ENCODE results near the gene ZNF566. TPM values are rescaled to one million over a fixed set of nuclear protein-coding genes. Genes with fewer than 3 reads are reported as not detected.

Gene ZNF566
- total and polyA plus RNA-seq, 2 of the 13 experiments (the other 11 are each of a cell fraction or from before 2014, with no cell fraction given), result 4.8 to 13.7 TPM

GRCh38 chr19:36489118-36489919 is at the start of gene ZNF566 (continued):
- TF ChIP-seq E2F2 (CRISPR knock-in tag; IDR thresholded peaks at IDR 0.05; ENCODE audit: borderline replicate concordance) (no peak), ZNF546 (CRISPR knock-in tag; conservative IDR thresholded peaks at IDR 0.05) (no peak), ZNF431 (CRISPR knock-in tag; IDR thresholded peaks at IDR 0.05; ENCODE audit: borderline replicate concordance, low read depth) (0 out of 2 replicates have a peak, but pooled peaks have one; percentile 25), ATRX (CRISPR knock-in tag; IDR thresholded peaks at IDR 0.05; ENCODE audit: borderline replicate concordance) (0 out of 2 replicates have a peak, but pooled peaks have one; percentile 22), ATM (IDR thresholded peaks at IDR 0.05; ENCODE audit: borderline replicate concordance) (no peak), CENPX (CRISPR knock-in tag; IDR thresholded peaks at IDR 0.05) (no peak), FOXJ3 (CRISPR knock-in tag; IDR thresholded peaks at IDR 0.05; ENCODE audit: borderline replicate concordance) (no peak), ETV5 (CRISPR knock-in tag; IDR thresholded peaks at IDR 0.05; ENCODE audit: borderline replicate concordance) (no peak; the same call in 1 of the 2 replicates), MED1 (CRISPR knock-in tag; IDR thresholded peaks at IDR 0.05) (peak; percentile 38; the same call in 1 of the 2 replicates), PRMT3 (CRISPR knock-in tag; IDR thresholded peaks at IDR 0.05; ENCODE audit: borderline replicate concordance, low read depth) (peak; percentile 86; the same call in 1 of the 2 replicates), KAT7 (CRISPR knock-in tag; IDR thresholded peaks at IDR 0.05; ENCODE audit: borderline replicate concordance) (no peak), ZNF564 (CRISPR knock-in tag; IDR thresholded peaks at IDR 0.05) (no peak), CREB1 (IDR thresholded peaks at IDR 0.05) (peak; percentile 42; the same call in 1 of the 2 replicates), CREB1 (CRISPR knock-in tag; IDR thresholded peaks at IDR 0.05) (peak; percentile 89), RNF2 (conservative IDR thresholded peaks at IDR 0.05; ENCODE audit: low read depth) (peak; percentile 91; the same call in 1 of the 2 replicates), TGIF2 (CRISPR knock-in tag; IDR thresholded peaks at IDR 0.05) (peak; percentile 83), NFATC3 (CRISPR knock-in tag; IDR thresholded peaks at IDR 0.05) (0 out of 2 replicates have a peak, but pooled peaks have one; percentile 47), NR2F6 (IDR thresholded peaks at IDR 0.05) (peak; percentile 7; the same call in 1 of the 2 replicates), NR2F6 (CRISPR knock-in tag; IDR thresholded peaks at IDR 0.05) (peak; percentile 5; the same call in 1 of the 2 replicates), ZBTB43 (CRISPR knock-in tag; conservative IDR thresholded peaks at IDR 0.05) (peak; percentile 82), ARID2 (CRISPR knock-in tag; IDR thresholded peaks at IDR 0.05; ENCODE audit: borderline replicate concordance) (0 out of 2 replicates have a peak, but pooled peaks have one; percentile 77)
